DND-41 (cell line): ENCODE data around the gene NGRN.

Source experiments
- EZH2 ChIP-seq: IDR thresholded peaks from 3 replicates; pipeline ENCODE4 v1.6.1; 2012; ENCODE audit warnings: borderline replicate concordance, low read depth, mild to moderate bottlenecking, moderate library complexity, low read length, inconsistent platforms; ENCODE audit not compliant: severe bottlenecking
- TF ChIP-seq, protein P1 (sequence below): IDR thresholded peaks from 2 replicates; pipeline ENCODE4 v1.5.1; 2012; ENCODE audit warnings: borderline replicate concordance, low read length, moderate library complexity, mild to moderate bottlenecking; ENCODE audit not compliant: poor library complexity, severe bottlenecking; ENCODE audit errors: extremely low read depth

DNA sequence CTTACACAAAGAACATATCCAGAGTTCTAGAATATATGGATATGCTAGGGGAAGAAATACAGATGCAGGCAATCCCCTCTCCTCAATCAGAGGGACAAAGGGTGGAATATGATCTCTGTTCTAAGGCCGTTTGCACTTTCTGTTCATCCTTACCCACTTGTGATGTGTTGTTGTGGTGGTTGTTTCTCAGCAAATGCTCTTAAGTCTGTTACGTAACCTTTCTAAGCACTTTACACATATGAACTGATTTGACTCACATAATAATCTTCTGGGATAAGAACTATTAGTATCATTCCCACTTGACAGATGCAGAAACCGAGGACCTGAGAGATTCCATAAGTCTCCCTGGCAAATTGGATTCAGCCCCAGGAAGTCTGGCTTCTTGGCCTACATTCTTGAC lies 40.5 kb downstream of the NGRN start:
- TF ChIP-seq, protein P1, sequence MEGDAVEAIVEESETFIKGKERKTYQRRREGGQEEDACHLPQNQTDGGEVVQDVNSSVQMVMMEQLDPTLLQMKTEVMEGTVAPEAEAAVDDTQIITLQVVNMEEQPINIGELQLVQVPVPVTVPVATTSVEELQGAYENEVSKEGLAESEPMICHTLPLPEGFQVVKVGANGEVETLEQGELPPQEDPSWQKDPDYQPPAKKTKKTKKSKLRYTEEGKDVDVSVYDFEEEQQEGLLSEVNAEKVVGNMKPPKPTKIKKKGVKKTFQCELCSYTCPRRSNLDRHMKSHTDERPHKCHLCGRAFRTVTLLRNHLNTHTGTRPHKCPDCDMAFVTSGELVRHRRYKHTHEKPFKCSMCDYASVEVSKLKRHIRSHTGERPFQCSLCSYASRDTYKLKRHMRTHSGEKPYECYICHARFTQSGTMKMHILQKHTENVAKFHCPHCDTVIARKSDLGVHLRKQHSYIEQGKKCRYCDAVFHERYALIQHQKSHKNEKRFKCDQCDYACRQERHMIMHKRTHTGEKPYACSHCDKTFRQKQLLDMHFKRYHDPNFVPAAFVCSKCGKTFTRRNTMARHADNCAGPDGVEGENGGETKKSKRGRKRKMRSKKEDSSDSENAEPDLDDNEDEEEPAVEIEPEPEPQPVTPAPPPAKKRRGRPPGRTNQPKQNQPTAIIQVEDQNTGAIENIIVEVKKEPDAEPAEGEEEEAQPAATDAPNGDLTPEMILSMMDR, result no peak
- TF ChIP-seq EZH2, result no peak
